ENCODE measurements around the gene BARX2. TPM values are rescaled to one million over a fixed set of nuclear protein-coding genes. Genes with fewer than 3 reads are reported as not detected.

The BARX2 gene
- total and polyA plus RNA-seq, 2 donors (not counting 1 experiment from before 2014, with no cell fraction given), result not detected

- Histone ChIP-seq H2AFZ (ENCODE audit: insufficient read depth, low read depth, low read length, poor library complexity, severe bottlenecking) (no peak overlapping the region), H3K36me3 (replicated peaks in 1 of 2; ENCODE audit: control extremely low read depth in 1 of 2, control insufficient read depth in 1 of 2, extremely low read depth in 1 of 2, insufficient read depth in 2 of 2, low read length in 1 of 2) (no peaks in the 10 kb centered on the region), H4K20me1 (ENCODE audit: control insufficient read depth, insufficient read depth, low read length, poor library complexity, severe bottlenecking) (no peaks in the 10 kb centered on the region), H3K4me1 (ENCODE audit: control insufficient read depth in 2 of 2, insufficient read depth in 2 of 2, low read length in 2 of 2) (no peaks in the 10 kb centered on the region), H3K27ac (ENCODE audit: low read length in 2 of 2) (no peak overlapping the region), H3K4me3 (ENCODE audit: control extremely low read depth in 1 of 5, extremely low read depth in 1 of 5, insufficient read depth in 1 of 5, low read depth in 2 of 5, low read length in 4 of 5) (no peak overlapping the region), H3K9ac (ENCODE audit: low read length) (no peak overlapping the region), H3K27me3 (replicated peaks in 1 of 4; ENCODE audit: control extremely low read depth in 1 of 4, control insufficient read depth in 3 of 4, insufficient read depth in 4 of 4, low read length in 3 of 4) (peaks cover 0 to 5% (median 0%) of the 10 kb centered on the region in 4 experiments), H3K4me2 (replicated peaks; ENCODE audit: low read depth, low read length, poor library complexity, severe bottlenecking) (no peak overlapping the region), H3K79me2 (ENCODE audit: control insufficient read depth, insufficient read depth, low read length) (no peaks in the 10 kb centered on the region), H3K9me3 (ENCODE audit: control extremely low read depth in 1 of 3, control insufficient read depth in 2 of 3, insufficient read depth in 1 of 3, low read length in 2 of 3) (peaks cover 0 to 5% (median under 1%) of the 10 kb centered on the region in 3 donors)
- DNase-seq (no peak), ATAC-seq (ENCODE audit: low read depth) (no peak)
- intact Hi-C loops (cut with micrococcal nuclease), result no loop called here
- TF ChIP-seq CTCF (IDR thresholded peaks at IDR 0.05) (no peak), EZH2 (IDR thresholded peaks at IDR 0.05; ENCODE audit: borderline replicate concordance, insufficient read depth, low read depth, low read length, poor library complexity, severe bottlenecking) (no peak)
- ChIA-PET POLR2A (no interaction called here), CTCF (no interaction called here)
- Mint-ChIP-seq H3K9me3 (ENCODE audit: insufficient read depth) (peaks cover 3% of the 10 kb centered on the region), H3K4me1 (no peaks in the 10 kb centered on the region), H3K4me3 (no peak overlapping the region), H3K27ac (no peak overlapping the region), H3K27me3 (peaks cover 8% of the 10 kb centered on the region)
- WGBS (ENCODE audit: insufficient coverage), result 81% methylated on average over 2 of the region's 3 CpGs
These were observed 50.4 kb downstream of the BARX2 start for GRCh38 chr11:129426038-129426437.

GRCh38 chr11:129426776-129427175 lies 51.1 kb downstream of the BARX2 start:
- peaks cover 8% of the 10 kb centered on the region for H3K27me3 Mint-ChIP-seq
- no peaks in the 10 kb centered on the region for H3K36me3 ChIP-seq (replicated peaks in 1 of 2; ENCODE audit: control extremely low read depth in 1 of 2, control insufficient read depth in 1 of 2, extremely low read depth in 1 of 2, insufficient read depth in 2 of 2, low read length in 1 of 2)
- ChIA-PET POLR2A (no interaction called here), CTCF (no interaction called here)
- H3K4me3 ChIP-seq (ENCODE audit: control extremely low read depth in 1 of 5, extremely low read depth in 1 of 5, insufficient read depth in 1 of 5, low read depth in 2 of 5, low read length in 4 of 5), result no peak overlapping the region
- ATAC-seq (ENCODE audit: low read depth), result no peak
- H3K27ac Mint-ChIP-seq, result no peak overlapping the region
- H3K27me3 ChIP-seq (replicated peaks in 1 of 4; ENCODE audit: control extremely low read depth in 1 of 4, control insufficient read depth in 3 of 4, insufficient read depth in 4 of 4, low read length in 3 of 4), result peaks cover 0 to 5% (median 0%) of the 10 kb centered on the region in 4 experiments
- H3K4me2 ChIP-seq (replicated peaks; ENCODE audit: low read depth, low read length, poor library complexity, severe bottlenecking), result no peak overlapping the region
- no peaks in the 10 kb centered on the region for H3K79me2 ChIP-seq (ENCODE audit: control insufficient read depth, insufficient read depth, low read length)
- no peak overlapping the region for H3K4me3 Mint-ChIP-seq
- H3K9me3 Mint-ChIP-seq (ENCODE audit: insufficient read depth), result peaks cover 3% of the 10 kb centered on the region
- no peaks in the 10 kb centered on the region for H3K4me1 Mint-ChIP-seq
- H4K20me1 ChIP-seq (ENCODE audit: control insufficient read depth, insufficient read depth, low read length, poor library complexity, severe bottlenecking), result no peaks in the 10 kb centered on the region
- intact Hi-C loops (cut with micrococcal nuclease), result no loop called here
- no peaks in the 10 kb centered on the region for H3K4me1 ChIP-seq (ENCODE audit: control insufficient read depth in 2 of 2, insufficient read depth in 2 of 2, low read length in 2 of 2)
- TF ChIP-seq EZH2 (IDR thresholded peaks at IDR 0.05; ENCODE audit: borderline replicate concordance, insufficient read depth, low read depth, low read length, poor library complexity, severe bottlenecking) (no peak), CTCF (IDR thresholded peaks at IDR 0.05) (no peak)
- 64% methylated on average over 1 of the region's 3 CpGs for WGBS (ENCODE audit: insufficient coverage)
- peaks cover 0 to 6% (median 5%) of the 10 kb centered on the region in 3 donors for H3K9me3 ChIP-seq (ENCODE audit: control extremely low read depth in 1 of 3, control insufficient read depth in 2 of 3, insufficient read depth in 1 of 3, low read length in 2 of 3)
- H2AFZ ChIP-seq (ENCODE audit: insufficient read depth, low read depth, low read length, poor library complexity, severe bottlenecking), result no peak overlapping the region
- H3K27ac ChIP-seq (ENCODE audit: low read length in 2 of 2), result no peak overlapping the region
- DNase-seq, result no peak
- no peak overlapping the region for H3K9ac ChIP-seq (ENCODE audit: low read length)
